ENCODE measurements around the gene PRR12. TPM values are rescaled to one million over a fixed set of nuclear protein-coding genes. Genes with fewer than 3 reads are reported as not detected.
"Not testable (repeated sequence)": the region's sequence is repeated elsewhere in the genome, so short reads cannot be mapped to it uniquely, and the experiment has no call there.

Gene PRR12
- total and polyA plus RNA-seq, 10 donors, result 3.7 to 44.3 (median 23.1) TPM

DNA sequence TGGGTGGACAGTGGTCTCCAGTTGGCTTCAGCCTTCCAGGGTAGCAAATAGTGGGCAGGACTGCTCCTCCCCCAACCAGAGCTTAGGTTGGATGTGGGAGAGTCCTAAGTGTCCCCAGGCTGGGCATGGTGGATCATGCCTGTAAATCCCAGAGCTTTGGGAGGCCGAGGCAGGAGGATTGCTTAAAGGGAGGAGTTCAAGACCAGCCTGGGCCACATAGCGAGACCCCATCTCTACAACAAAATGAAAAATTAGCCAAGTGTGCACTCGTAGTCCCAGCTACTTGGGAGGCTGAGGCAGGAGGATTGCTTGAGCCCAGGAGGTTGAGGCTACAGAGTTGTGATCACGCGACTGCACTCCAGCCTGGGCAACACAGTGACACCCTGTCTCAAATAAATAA, 41.6 kb downstream of the PRR12 start:
- Histone ChIP-seq H3K27ac (no peak overlapping the region), H3K36me3 (peaks cover 0 to 27% (median 0%) of the 10 kb centered on the region in 6 donors), H3K4me3 (no peak overlapping the region), H3K4me1 (peaks cover 3 to 67% (median 28%) of the 10 kb centered on the region in 6 donors), H3K9me3 (no peaks in the 10 kb centered on the region), H3K27me3 (replicated peaks in 1 of 7) (no peaks in the 10 kb centered on the region)
- WGBS, 5 donors, result 85 to 96% (median 93%) methylated on average over 5 of the region's 5 CpGs
- intact Hi-C loops (cut with DNase I; ENCODE audit: low total_unique reads), result no loop called here
- DNase-seq, result no peak
- TF ChIP-seq POLR2AphosphoS5 (IDR thresholded peaks at IDR 0.05) (peak in 1 of 3 donors; percentile 11), POLR2A (IDR thresholded peaks at IDR 0.05) (no peak)
- TF ChIP-seq, protein P1, sequence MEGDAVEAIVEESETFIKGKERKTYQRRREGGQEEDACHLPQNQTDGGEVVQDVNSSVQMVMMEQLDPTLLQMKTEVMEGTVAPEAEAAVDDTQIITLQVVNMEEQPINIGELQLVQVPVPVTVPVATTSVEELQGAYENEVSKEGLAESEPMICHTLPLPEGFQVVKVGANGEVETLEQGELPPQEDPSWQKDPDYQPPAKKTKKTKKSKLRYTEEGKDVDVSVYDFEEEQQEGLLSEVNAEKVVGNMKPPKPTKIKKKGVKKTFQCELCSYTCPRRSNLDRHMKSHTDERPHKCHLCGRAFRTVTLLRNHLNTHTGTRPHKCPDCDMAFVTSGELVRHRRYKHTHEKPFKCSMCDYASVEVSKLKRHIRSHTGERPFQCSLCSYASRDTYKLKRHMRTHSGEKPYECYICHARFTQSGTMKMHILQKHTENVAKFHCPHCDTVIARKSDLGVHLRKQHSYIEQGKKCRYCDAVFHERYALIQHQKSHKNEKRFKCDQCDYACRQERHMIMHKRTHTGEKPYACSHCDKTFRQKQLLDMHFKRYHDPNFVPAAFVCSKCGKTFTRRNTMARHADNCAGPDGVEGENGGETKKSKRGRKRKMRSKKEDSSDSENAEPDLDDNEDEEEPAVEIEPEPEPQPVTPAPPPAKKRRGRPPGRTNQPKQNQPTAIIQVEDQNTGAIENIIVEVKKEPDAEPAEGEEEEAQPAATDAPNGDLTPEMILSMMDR (IDR thresholded peaks at IDR 0.05 in 8 of 11, conservative IDR thresholded peaks at IDR 0.05 in 3 of 11), result no peak

DNA sequence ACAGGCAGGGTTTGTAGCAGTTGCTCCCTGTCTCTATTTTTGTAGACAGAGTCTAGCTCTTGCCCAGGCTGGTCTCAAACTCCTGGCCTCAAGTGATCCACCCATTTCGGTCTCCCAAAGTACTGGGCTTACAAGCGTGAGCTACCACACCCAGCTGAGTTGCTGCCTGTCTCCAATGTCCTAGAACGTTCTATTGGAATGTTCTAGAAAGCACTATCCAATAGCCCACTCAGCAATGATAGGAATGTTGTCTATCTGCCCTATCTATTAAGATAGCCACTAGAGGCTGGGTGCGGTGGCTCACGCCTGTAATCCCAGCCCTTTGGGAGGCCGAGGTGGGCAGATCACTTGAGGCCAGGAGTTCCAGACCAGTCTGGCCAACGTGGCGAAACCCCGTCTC, 42.3 kb downstream of the PRR12 start:
- Histone ChIP-seq H3K27ac (peak overlapping the region in 1 of 8 donors; percentile 26), H3K36me3 (peaks cover 0 to 21% (median 0%) of the 10 kb centered on the region in 6 donors), H3K4me1 (peaks cover 3 to 74% (median 35%) of the 10 kb centered on the region in 6 donors)
- H3K4me3 ChIP-seq; intact Hi-C loops (cut with DNase I; ENCODE audit: low total_unique reads); DNase-seq; H3K9me3 ChIP-seq; H3K27me3 ChIP-seq (replicated peaks in 1 of 7): not testable (repeated sequence)
- 77 to 98% (median 84%) methylated on average over 7 to 9 of the region's 9 CpGs for WGBS, 5 donors
- peak in 2 of 3 donors; percentile 28 to 48 for TF ChIP-seq POLR2AphosphoS5 (IDR thresholded peaks at IDR 0.05)

DNA sequence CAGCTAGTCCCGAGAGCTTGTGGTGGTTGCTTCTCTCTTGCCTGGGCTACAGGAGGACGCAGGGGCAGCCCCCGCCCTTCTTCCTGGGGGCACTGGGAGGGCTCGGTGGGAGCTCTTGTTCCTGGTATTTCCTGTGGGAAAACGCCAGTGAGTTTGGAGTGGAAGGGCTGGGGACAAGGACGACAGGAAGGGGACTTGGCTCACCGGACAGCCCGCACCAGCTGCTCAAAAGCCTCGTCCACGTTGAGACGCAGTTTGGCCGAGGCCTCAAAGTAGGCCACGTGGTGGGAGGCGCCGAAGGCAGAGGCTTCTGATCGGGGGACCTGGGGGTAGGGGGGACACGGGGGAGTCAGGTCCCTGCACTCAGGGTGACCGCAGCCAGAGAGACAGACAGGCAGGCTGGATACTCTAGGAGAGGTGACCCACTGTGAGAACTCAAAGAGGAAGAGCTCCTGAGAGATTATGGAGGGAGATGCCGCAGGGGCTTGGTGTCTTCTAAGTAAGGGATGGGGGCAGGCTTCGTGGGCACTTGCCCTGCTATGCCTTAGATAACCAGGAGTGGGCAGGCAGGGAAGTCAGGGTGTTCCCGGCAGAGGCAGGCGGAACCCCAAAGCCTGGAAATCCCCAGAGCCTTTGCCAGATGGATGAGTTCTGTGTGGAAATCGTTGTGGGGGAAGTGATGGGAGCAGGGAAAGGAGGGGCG, 44.7 kb downstream of the PRR12 start:
- no peaks in the 10 kb centered on the region for H3K27me3 ChIP-seq (replicated peaks in 1 of 7)
- 48 to 67% (median 54%) methylated on average over 24 of the region's 24 CpGs for WGBS, 5 donors
- intact Hi-C loops (cut with DNase I; ENCODE audit: low total_unique reads), result no loop called here
- no peak overlapping the region for H3K4me3 ChIP-seq
- peaks cover 0 to 8% (median 0%) of the 10 kb centered on the region in 6 donors for H3K36me3 ChIP-seq
- no peaks in the 10 kb centered on the region for H3K9me3 ChIP-seq
- H3K4me1 ChIP-seq, result peaks cover 7 to 89% (median 50%) of the 10 kb centered on the region in 6 donors
- DNase-seq, result no peak
- H3K27ac ChIP-seq, result peak overlapping the region; percentile 51 to 98 (median 74)
- TF ChIP-seq POLR2A (IDR thresholded peaks at IDR 0.05), result no peak
- peak; percentile 48 to 68 (median 66) for TF ChIP-seq POLR2AphosphoS5 (IDR thresholded peaks at IDR 0.05)
- TF ChIP-seq, protein P1 (IDR thresholded peaks at IDR 0.05 in 8 of 11, conservative IDR thresholded peaks at IDR 0.05 in 3 of 11), result peak in 2 of 11 experiments; percentile 33 to 41

DNA sequence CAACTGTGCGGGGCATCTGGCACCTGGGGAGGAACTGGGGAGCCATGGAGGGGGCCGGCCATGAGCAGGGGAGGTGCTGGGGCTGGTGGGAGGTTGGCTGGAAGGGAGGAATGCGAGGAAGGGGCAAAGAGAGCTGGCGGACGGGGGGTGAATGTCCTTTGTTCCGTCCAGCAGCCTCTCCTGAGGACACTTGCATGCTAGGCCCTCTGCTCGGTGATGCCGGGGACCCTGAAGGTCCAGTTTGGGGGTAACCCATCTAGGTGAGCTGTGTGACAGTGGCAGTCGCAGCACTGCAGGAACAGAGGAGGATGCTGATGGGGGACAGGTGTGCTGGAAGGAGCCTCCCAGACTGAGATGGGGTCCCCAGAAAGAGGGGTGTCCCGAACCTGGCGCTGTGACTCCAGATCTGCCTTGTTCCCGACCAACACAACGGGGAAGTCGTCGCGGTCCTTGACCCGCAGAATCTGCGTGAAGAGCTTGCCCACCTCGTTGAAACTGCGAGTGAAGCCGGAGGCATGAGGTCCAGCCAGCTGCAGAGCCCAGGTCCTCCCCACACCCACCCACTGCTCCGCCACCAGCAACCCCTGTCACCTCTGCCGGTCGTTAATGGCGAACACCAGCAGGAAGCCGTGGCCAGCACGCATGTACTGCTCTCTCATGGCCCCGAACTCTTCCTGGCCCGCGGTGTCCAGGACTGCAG, 45.4 kb downstream of the PRR12 start:
- intact Hi-C loops (cut with DNase I; ENCODE audit: low total_unique reads), result no loop called here

More for the DNA sequence above, 45.4 kb downstream of the PRR12 start:
- 65 to 84% (median 75%) methylated on average over 27 to 30 of the region's 30 CpGs for WGBS, 5 donors
- H3K9me3 ChIP-seq, result no peaks in the 10 kb centered on the region
- no peaks in the 10 kb centered on the region for H3K27me3 ChIP-seq (replicated peaks in 1 of 7)
- peaks cover 7 to 89% (median 53%) of the 10 kb centered on the region in 6 donors for H3K4me1 ChIP-seq
- H3K27ac ChIP-seq, result peak overlapping the region in 6 of 8 donors; percentile 71 to 98 (median 76)
- peak overlapping the region in 1 of 8 donors; percentile 17 for H3K4me3 ChIP-seq
- H3K36me3 ChIP-seq, result peaks cover 0 to 8% (median 0%) of the 10 kb centered on the region in 6 donors
- TF ChIP-seq POLR2AphosphoS5 (IDR thresholded peaks at IDR 0.05), result peak in 2 of 3 donors; percentile 37 to 62
- TF ChIP-seq, protein P1 (IDR thresholded peaks at IDR 0.05 in 8 of 11, conservative IDR thresholded peaks at IDR 0.05 in 3 of 11), result no peak
- DNase-seq, result no peak
